K562 (cell line): Measurements from ENCODE around the gene AMZ2. TPM values are rescaled to one million over a fixed set of nuclear protein-coding genes. Genes with fewer than 3 reads are reported as not detected.
"Not testable (repeated sequence)": the region's sequence is repeated elsewhere in the genome, so short reads cannot be mapped to it uniquely, and the experiment has no call there.

Experiments
- ATAC-seq: fragments of 200-7000 bp; cut with Tn5 transposase; 3 replicates; pipeline ENCODE4 v1.9.1; 2020; ENCODE audit warnings: moderate library complexity
- BruUV-seq: library from RNA; stranded (reverse); fragments of 400-500 nt; replicated peaks from 2 replicates; lab custom pipeline; 2021; lab: Mats Ljungman, UMichigan
- CTCF ChIA-PET: fragments of 300-600 bp; formaldehyde crosslinking; extraction: SDS; loops from one replicate; lab custom pipeline; 2021; ENCODE audit warnings: low intra/inter-chr PET ratio; lab: Yijun Ruan, JAX
- POLR2A ChIA-PET: fragments of 300-600, 350-650 bp; sonication (Branson Sonifier 250); formaldehyde crosslinking; extraction: SDS; loops from one replicate; lab custom pipeline; 2021; ENCODE audit warnings: antibody characterized with exemption, inconsistent platforms; lab: Yijun Ruan, JAX
- DNase-seq, 4 experiments: peaks; one replicate each; pipeline versions ENCODE4 v3.0.0 to v3.0.0-alpha.2; 2011 to 2018; ENCODE audit warnings: low spot score in 3 of 4, mixed read lengths in 3 of 4; ENCODE audit errors: extremely low read depth in 1 of 4
- FAIRE-seq: peaks from 2 replicates; lab custom pipeline; 2011; peaks lifted over from hg19 to GRCh38; lab: Jason Lieb, UNC
- H2AFZ ChIP-seq: 2 replicates; pipeline ENCODE4 v1.6.0; 2011; ENCODE audit warnings: low read depth, low read length, control low read depth, inconsistent platforms
- H3K27ac ChIP-seq: fragments of 200-600 bp; 3 replicates; pipeline ENCODE4 v1.8.0; 2011; ENCODE audit warnings: low read depth, mild to moderate bottlenecking, control low read depth, inconsistent platforms, low read length, moderate library complexity, mixed read lengths; ENCODE audit errors: extremely low read depth
- H3K27me3 ChIP-seq, 2 experiments: fragments of 300-600 bp in 1 of 2; 2 replicates in 1 of 2; 3 replicates in 1 of 2; pipeline versions ENCODE4 v1.6.0 to v1.8.0; 2011; ENCODE audit warnings: inconsistent platforms in 2 of 2, low read length in 2 of 2, mild to moderate bottlenecking in 1 of 2, mixed read lengths in 1 of 2, moderate library complexity in 1 of 2; ENCODE audit not compliant: control insufficient read depth in 2 of 2, insufficient read depth in 2 of 2
- H3K36me3 ChIP-seq: fragments of 300-600 bp; 3 replicates; pipeline ENCODE4 v1.8.0; 2011; ENCODE audit warnings: mild to moderate bottlenecking, low read length, inconsistent platforms; ENCODE audit not compliant: control insufficient read depth, insufficient read depth
- H3K4me1 ChIP-seq, 2 experiments: fragments of 200-600 bp in 1 of 2; replicated peaks in 1 of 2; 2 replicates in 1 of 2; 3 replicates in 1 of 2; pipeline versions ENCODE4 v1.5.1 to v1.8.0; 2011; ENCODE audit warnings: inconsistent platforms in 2 of 2, low read length in 2 of 2, mild to moderate bottlenecking in 1 of 2, mixed read lengths in 1 of 2, moderate library complexity in 1 of 2; ENCODE audit not compliant: control insufficient read depth in 2 of 2, insufficient read depth in 2 of 2
- H3K4me2 ChIP-seq: 2 replicates; pipeline ENCODE4 v1.6.1; 2011; ENCODE audit warnings: low read length, control low read depth, inconsistent platforms, mixed read lengths; ENCODE audit not compliant: insufficient read depth
- H3K4me3 ChIP-seq: fragments of 200-600 bp; sonication (generic), shearing (Covaris generic); 2 replicates; pipeline ENCODE4 v1.5.1; 2016; ENCODE audit warnings: control low read depth, inconsistent platforms
- H3K79me2 ChIP-seq: fragments of 200-600 bp; 3 replicates; pipeline ENCODE4 v1.8.0; 2011; ENCODE audit warnings: low read length, inconsistent platforms; ENCODE audit not compliant: control insufficient read depth, insufficient read depth
- H3K9ac ChIP-seq, 2 experiments: 2 replicates each; pipeline versions ENCODE4 v1.6.0 to v1.6.1; 2011; ENCODE audit warnings: low read depth in 2 of 2, low read length in 2 of 2, control low read depth in 1 of 2, inconsistent platforms in 1 of 2, mild to moderate bottlenecking in 1 of 2, mixed read lengths in 1 of 2; ENCODE audit not compliant: insufficient read depth in 1 of 2
- H3K9me1 ChIP-seq: one replicate; pipeline ENCODE4 v1.6.0; 2011; ENCODE audit warnings: inconsistent platforms, mild to moderate bottlenecking, low read length, moderate library complexity; ENCODE audit not compliant: control insufficient read depth, insufficient read depth
- H3K9me3 ChIP-seq: replicated peaks from 2 replicates; pipeline ENCODE4 v1.5.1; 2011; ENCODE audit warnings: low read depth, low read length, inconsistent platforms; ENCODE audit not compliant: control insufficient read depth, insufficient read depth
- H4K20me1 ChIP-seq: replicated peaks from 2 replicates; pipeline ENCODE4 v1.6.1; 2011; ENCODE audit warnings: low read length, inconsistent platforms, mixed read lengths; ENCODE audit not compliant: control insufficient read depth, insufficient read depth
- BMI1 ChIP-seq: fragments of 150-350 bp; IDR thresholded peaks from 2 replicates; pipeline ENCODE4 v1.6.1; 2014; ENCODE audit warnings: low read length
- CHCHD3 ChIP-seq: fragments of 250-450 bp; sonication (Bioruptor Pico); IDR thresholded peaks from 2 replicates; pipeline ENCODE4 v2.1.2; 2022; ENCODE audit warnings: mild to moderate bottlenecking
- NR4A1 ChIP-seq, 2 experiments: fragments of 250-450 bp in 1 of 2; fragments of 450-650 bp in 1 of 2; sonication (Bioruptor Pico) in 1 of 2; IDR thresholded peaks; 2 replicates each; pipeline versions ENCODE4 v1.4.0 to v1.6.1; 2016 to 2020; ENCODE audit warnings: mild to moderate bottlenecking in 2 of 2, missing compliant biosample characterization in 1 of 2, missing genetic modification characterization in 1 of 2, moderate library complexity in 1 of 2
- PHF20 ChIP-seq: fragments of 450-650 bp; IDR thresholded peaks from 2 replicates; pipeline ENCODE4 v1.6.1; 2018; ENCODE audit not compliant: partially characterized antibody
- RBM34 ChIP-seq: fragments of 200-400 bp; formaldehyde crosslinking; IDR thresholded peaks from 2 replicates; pipeline ENCODE4 v1.6.1; 2018; ENCODE audit warnings: low read length, borderline replicate concordance; ENCODE audit not compliant: insufficient read depth
- RNF2 ChIP-seq: sonication (generic); IDR thresholded peaks from 2 replicates; pipeline ENCODE4 v1.6.1; 2016
- XRCC3 ChIP-seq: fragments of 450-650 bp; IDR thresholded peaks from 2 replicates; pipeline ENCODE4 v1.6.1; 2017; ENCODE audit warnings: mild to moderate bottlenecking, moderate library complexity
- ZHX1 ChIP-seq: fragments of 150-350 bp; conservative IDR thresholded peaks from 2 replicates; pipeline ENCODE4 v1.6.1; 2014; ENCODE audit warnings: low read length
- ZKSCAN1 ChIP-seq: fragments of 150-350 bp; IDR thresholded peaks from 2 replicates; pipeline ENCODE4 v1.6.1; 2016; ENCODE audit warnings: low read depth, low read length
- WGBS: fragments of 100-300 bp; shearing (Covaris generic); methylation state at CpG from one replicate; pipeline ENCODE4 v1.1.6; 2016; ENCODE audit warnings: low coverage, mixed read lengths; ENCODE audit not compliant: insufficient coverage; ENCODE audit errors: missing lambda C conversion rate; 5-methylcytosine and 5-hydroxymethylcytosine counted together
- in situ Hi-C: fragments of 300-500 bp; cut with MboI; formaldehyde crosslinking; loops from 4 replicates; pipeline ENCODE4 v1.15.0; 2018; ENCODE audit warnings: inconsistent platforms, mixed read lengths
- intact Hi-C: fragments of 100-400 bp; cut with micrococcal nuclease; formaldehyde crosslinking; loops from 2 replicates; pipeline ENCODE4 v1.14.2; 2022
- polyA plus RNA-seq, 8 experiments: library from polyadenylated mRNA; depleted of rRNA in 4 of 8; stranded (reverse) in 5 of 8; unstranded in 3 of 8; fragments of >200 nt; fragmentation: Nextera tagmentation in 2 of 8; fragmentation: Illumina TruSeq in 1 of 8; extraction: Ambion mirVana in 2 of 8; extraction: Trizol in 1 of 8; gene quantifications; 2 replicates each; pipeline versions ENCODE4 v1.2.1 to v1.2.3, GENCODE V29; 2011 to 2014; ENCODE audit warnings: inconsistent platforms in 1 of 8, missing spikeins in 1 of 8
- total RNA-seq, 7 experiments: library from RNA; depleted of rRNA in 6 of 7; stranded (reverse); fragments of >200 nt in 6 of 7; fragmentation: Illumina TruSeq in 2 of 7; extraction: Trizol in 2 of 7; gene quantifications; 2 replicates each; pipeline versions ENCODE4 v1.2.1 to v1.2.3, GENCODE V29; 2011 to 2021; ENCODE audit warnings: low replicate concordance in 1 of 7

The AMZ2 gene
- total and polyA plus RNA-seq, 9 of the 15 experiments (the other 6 are each of a cell fraction or from before 2014, with no cell fraction given): 22.6 to 92.2 (median 52.6) TPM

GRCh38 chr17:68259648-68259951 is 11.8 kb downstream of the AMZ2 start:
- intact Hi-C loops, H3K9ac ChIP-seq, H3K27ac ChIP-seq: not testable (repeated sequence)

GRCh38 chr17:68260051-68260762 is 12.4 kb downstream of the AMZ2 start:
- no peaks in the 10 kb centered on the region for H3K9me1 ChIP-seq
- H3K79me2 ChIP-seq: no peaks in the 10 kb centered on the region
- ChIA-PET CTCF (no interaction called here), POLR2A (no interaction called here)
- no peaks in the 10 kb centered on the region for H3K27me3 ChIP-seq
- no TSS peak for BruUV-seq
- H3K27ac ChIP-seq: no peak overlapping the region
- WGBS: 40% methylated on average over 9 of the region's 9 CpGs
- H4K20me1 ChIP-seq: no peaks in the 10 kb centered on the region
- ATAC-seq (no peak), DNase-seq (no peak), FAIRE-seq (no peak)
- H3K9me3 ChIP-seq: no peaks in the 10 kb centered on the region
- H3K9ac ChIP-seq: no peak overlapping the region
- no peak overlapping the region for H3K4me2 ChIP-seq
- in situ Hi-C loops: loop anchor here (5.0 to 25.0 kb wide), 2 partner anchors 207 to 502 kb away; no protein-coding TSS in a partner anchor
- intact Hi-C loops: loop anchor here (10.0 kb wide), 3 partner anchors 135 to 505 kb away; no protein-coding TSS in a partner anchor
- no peak overlapping the region for H3K4me3 ChIP-seq
- H3K36me3 ChIP-seq: peaks cover 3% of the 10 kb centered on the region; the same call in 1 of the 3 replicates
- H2AFZ ChIP-seq: no peak overlapping the region
- peaks cover 0 to 4% of the 10 kb centered on the region in 2 experiments; a peak in 3 of 5 replicates for H3K4me1 ChIP-seq
- TF ChIP-seq PHF20: no peak
- no peak for TF ChIP-seq ZKSCAN1
- no peak for TF ChIP-seq XRCC3
- no peak for TF ChIP-seq RNF2
- TF ChIP-seq RBM34: no peak
- no peak for TF ChIP-seq CHCHD3 (CRISPR knock-in tag)
- no peak for TF ChIP-seq ZHX1
- no peak for TF ChIP-seq BMI1
- no peak for TF ChIP-seq NR4A1 (CRISPR knock-in tag; IDR thresholded peaks at IDR 0.05)
- no peak for TF ChIP-seq NR4A1 (tag; IDR thresholded peaks at IDR 0.05)

More at GRCh38 chr17:68259648-68259951, 11.8 kb downstream of the AMZ2 start:
- H3K79me2 ChIP-seq, H3K4me2 ChIP-seq, CTCF ChIA-PET, ATAC-seq, BruUV-seq, H3K36me3 ChIP-seq, H3K9me1 ChIP-seq, H3K27me3 ChIP-seq, DNase-seq, H3K4me1 ChIP-seq, H3K4me3 ChIP-seq, H4K20me1 ChIP-seq, H3K9me3 ChIP-seq, H2AFZ ChIP-seq, POLR2A ChIA-PET: not testable (repeated sequence)
- peak; percentile 75 for FAIRE-seq
- in situ Hi-C loops: loop anchor here (25.0 kb wide), 1 partner anchor 503 kb away; no protein-coding TSS in a partner anchor
- WGBS: 21% methylated on average over 3 of the region's 3 CpGs
